Urothelium cell line (cell line): ENCODE results near the gene PLA2G12B.
"Not testable (repeated sequence)": the region's sequence is repeated elsewhere in the genome, so short reads cannot be mapped to it uniquely, and the experiment has no call there.

Source experiments
- DNase-seq: peaks from one replicate; pipeline ENCODE4 v3.0.0; 2011; ENCODE audit warnings: low spot score, mixed read lengths
- FAIRE-seq: peaks from 2 replicates; lab custom pipeline; 2011; peaks lifted over from hg19 to GRCh38; lab: Jason Lieb, UNC

The PLA2G12B gene, protein sequence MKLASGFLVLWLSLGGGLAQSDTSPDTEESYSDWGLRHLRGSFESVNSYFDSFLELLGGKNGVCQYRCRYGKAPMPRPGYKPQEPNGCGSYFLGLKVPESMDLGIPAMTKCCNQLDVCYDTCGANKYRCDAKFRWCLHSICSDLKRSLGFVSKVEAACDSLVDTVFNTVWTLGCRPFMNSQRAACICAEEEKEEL

DNA sequence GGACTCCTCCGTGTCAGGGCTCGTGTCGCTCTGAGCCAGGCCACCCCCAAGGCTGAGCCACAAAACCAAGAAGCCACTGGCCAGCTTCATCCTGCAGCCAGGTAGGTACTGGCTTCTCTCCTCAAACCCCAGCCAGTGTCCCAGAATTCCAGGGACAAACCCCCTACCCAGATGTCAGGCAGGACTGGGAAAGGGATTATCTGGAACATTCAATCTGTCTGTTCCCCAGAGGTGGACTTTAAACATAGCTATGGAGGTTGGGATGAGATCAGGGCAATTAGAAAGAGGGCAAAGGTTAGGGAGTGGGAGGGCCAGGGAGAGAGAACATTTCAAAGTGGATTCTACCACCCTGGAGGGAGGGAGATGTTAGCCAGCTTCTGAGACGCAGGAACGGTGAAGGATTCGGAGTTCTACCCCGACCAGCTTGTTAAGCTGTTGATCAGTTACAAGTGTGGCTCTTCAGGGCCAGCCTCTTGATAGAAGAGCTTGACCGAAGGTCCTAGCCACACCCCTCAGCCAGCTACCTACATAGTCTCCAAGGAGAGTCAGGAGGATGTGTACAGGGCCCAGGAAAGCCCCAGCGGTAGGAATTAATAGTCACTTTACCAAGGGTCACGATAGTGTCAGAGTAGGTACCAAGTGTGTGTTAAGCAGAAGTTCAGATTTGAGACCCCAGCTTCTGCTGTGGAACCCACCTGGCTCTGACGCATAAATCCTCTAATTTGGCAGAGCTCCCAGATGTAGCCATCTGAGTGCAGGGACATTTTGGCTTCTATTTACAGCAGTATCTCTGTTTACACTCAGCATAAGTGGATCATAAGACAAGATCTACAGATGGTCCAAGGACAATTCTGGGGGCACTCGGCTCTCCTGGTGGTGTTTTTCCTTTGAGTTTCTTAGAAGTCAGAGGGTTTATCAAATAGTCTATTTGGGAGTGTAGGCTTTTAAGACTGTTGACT is at the start of gene PLA2G12B:
PLA2G12B (minus strand) TSS at position 211 of the 959 bp plus-strand sequence; CDS start at position 90, 121 bp downstream.
- FAIRE-seq (no peak), DNase-seq (no peak)

DNA sequence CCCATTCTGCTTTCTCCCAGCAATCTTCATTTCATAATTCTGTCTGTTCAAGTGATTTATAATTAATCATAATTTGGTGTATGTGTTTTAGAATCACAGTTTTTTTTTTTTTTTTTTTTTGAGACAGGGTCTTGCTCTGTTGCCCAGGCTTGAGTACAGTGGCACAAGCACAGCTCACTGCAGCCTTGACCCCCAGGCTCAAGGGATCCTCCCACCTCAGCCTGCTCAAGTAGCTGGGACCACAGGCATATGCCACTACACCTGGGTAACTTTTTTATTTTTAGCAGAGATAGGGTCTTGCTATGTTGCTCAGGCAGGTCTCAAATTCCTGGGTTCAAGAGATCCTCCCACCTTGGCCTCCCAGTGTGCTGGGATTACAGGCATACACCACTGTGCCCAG is 49.2 kb upstream of the PLA2G12B start:
- DNase-seq = no peak
- FAIRE-seq = no peak

DNA sequence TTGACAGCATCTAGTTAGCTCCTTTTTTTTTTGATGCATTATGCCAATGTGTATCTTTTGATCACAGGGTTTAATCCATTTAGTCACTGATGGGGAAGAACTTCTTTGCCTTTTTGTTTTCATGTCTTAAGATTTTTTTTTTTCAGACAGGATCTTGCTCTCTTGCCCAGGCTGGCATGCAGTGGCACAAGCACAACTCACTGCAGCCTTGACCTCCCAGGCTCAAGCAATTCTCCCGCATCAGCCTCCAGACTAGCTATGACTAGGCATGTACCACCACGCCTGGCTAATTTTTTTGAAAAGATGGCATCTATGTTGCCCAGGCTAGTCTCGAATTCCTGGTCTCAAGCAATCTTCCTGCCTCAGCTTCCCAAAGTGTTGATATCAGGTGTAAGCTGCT is 46.4 kb upstream of the PLA2G12B start:
- no peak for FAIRE-seq
- DNase-seq = no peak

DNA sequence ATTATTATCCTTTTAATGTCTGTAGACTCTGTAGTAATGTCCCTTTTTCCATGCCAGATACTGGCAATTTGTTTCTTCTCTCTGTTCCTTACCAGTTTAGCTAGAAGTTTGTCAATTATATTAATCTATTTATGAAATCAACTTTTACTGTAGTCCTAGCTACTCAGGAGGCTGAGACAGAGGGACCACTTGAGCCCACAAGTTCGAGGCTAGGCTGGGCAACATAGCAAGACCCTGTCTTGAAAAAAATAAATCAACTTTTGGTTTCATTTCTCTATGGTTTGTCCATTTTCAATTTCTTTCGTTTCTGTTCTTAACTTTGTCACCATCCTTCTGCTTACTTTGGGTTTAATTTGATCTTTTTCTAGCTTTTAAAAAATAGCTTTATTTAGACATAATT is 42.5 kb upstream of the PLA2G12B start:
- no peak for DNase-seq
- FAIRE-seq = no peak

DNA sequence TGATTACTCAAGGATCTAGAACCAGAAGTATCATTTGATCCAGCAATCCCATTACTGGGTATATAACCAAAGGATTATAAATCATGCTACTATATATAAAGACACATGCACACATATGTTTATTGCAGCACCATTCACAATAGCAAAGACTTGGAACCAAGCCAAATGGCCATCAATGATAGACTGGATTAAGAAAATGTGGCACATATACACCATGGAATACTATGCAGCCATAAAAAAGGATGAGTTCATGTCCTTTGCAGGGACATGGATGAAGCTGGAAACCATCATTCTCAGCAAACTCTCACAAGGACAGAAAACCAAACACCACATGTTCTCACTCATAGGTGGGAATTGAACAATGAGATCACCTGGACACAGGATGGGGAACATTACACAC is 40.9 kb upstream of the PLA2G12B start:
- DNase-seq, FAIRE-seq: not testable (repeated sequence)

DNA sequence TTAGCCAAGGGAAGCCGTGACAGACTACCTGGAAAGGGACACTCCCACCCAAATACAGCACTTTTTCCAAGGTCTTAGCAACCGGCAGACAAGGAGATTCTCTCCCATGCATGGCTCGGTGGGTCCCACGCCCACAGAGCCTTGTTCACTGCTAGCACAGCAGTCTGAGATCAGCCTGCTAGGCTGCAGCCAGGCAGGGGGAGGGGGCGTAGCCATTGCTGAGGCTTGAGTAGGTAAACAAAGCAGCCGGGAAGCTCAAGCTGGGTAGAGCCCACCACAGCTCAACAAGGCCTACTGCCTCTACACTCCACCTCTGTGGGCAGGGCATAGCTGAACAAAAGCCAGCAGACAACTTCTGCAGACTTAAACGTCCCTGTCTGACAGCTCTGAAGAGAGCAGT is 35.2 kb upstream of the PLA2G12B start:
- not testable (repeated sequence) for FAIRE-seq, DNase-seq

DNA sequence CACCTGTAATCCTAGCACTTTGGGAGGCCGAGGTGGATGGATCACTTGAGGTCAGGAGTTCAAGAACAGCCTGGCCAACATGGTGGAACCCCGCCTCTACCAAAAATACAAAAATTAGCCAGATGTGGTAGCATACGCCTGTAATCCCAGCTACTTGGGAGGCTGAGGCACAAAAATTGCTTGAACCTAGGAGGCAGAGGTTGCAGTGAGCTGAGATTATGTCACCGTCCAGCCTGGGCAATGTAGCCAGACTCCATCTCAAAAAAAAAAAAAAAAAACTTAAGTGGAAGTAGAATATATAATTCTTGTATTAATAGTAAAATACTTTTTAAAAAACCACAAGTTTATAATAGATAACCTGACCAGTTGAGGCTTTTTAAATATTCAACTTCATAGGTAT is 30.0 kb upstream of the PLA2G12B start:
- FAIRE-seq, DNase-seq: not testable (repeated sequence)

DNA sequence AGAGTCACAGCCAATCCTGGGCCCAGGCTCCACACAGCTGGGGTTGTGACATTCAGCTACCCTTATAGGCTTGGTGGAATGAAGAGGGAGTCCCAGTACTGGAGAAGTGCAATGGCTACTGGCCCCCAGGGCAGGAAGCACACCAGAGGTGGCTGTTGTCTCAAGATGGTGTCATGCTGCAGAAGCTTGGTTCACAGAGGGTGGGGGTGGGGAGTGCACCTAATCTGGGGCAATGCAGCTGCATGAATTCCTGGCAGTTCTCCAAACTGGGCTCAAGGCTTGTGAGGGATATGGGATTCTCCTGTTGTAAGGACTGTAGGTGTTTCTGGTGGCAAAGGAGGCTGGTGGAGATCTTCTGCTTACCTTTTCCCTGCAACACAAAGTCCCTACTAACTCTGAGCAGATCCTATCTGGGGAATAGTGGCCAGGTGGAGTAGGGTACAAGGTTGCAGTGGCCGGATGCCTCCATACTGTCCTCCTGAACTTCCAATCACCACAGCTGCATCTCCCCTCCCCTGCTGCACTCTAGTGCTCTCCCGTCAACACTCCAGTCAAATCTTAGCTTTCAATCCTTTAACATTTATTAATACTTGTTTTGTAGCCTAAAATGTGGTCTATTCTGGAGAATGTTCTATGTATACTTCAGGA is 27.4 kb upstream of the PLA2G12B start:
- DNase-seq (no peak), FAIRE-seq (peak; percentile 84)

DNA sequence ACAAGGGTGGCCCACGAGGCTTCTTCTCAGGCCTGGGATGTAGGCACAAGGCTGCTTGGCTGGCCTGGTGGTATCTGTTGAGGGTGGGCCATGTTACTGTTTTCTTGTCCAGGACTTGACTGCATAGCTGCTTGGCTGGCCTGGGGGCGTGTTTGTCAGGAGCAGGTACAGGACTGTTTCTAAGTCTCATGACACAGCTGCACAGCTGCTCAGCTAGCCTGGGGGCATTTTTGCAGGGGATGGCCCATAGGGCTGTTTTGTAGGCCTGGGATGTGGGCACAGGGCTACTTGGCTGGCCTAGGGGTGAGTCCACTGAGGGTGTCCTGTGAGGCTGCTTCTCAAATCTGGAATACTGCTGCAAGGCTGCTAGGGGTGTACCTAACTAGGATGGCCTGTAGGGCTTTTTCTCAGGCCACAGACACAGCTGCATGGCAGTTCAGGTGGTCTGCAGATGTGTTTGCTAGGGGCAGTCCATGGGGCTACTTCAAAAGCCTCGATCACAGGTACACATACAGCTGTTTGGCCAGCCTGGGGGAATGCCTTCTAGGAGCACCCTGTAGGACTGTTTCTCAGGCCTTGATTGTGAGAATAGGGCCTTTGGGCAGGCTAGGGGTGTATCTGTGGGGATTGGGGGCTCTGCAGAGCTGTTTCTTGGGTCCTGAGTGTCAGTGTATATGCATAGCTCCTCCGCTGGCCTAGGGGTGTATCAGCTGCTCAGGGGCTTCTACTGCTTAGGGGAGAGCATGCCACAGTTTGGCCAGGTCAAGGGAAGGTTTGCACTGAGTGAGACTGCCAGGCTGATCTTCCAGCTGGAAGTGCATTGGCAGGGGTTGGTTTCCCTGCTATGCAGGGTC is 26.6 kb upstream of the PLA2G12B start:
- FAIRE-seq (peak; percentile 17), DNase-seq (no peak)

DNA sequence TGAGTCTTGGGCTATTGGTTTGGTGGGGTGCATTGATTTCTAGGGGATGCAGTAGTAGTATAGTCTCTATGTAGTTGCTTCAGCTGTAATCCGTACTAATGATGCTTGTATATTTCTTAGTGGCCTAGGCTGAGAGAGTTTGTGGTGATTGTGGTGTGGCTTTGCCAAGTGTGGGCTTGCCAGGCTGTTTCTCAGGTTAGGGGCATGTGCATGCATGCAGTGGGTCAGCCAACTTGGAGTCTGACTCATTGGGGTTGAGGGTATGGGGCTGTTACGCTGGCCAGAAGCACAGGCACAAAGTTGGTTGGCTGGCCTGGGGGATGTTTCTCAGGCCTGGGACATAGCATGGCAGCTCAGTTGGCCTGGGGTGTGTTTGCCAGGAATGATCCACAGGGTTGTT is 25.7 kb upstream of the PLA2G12B start:
- DNase-seq (no peak), FAIRE-seq (peak; percentile 56)

DNA sequence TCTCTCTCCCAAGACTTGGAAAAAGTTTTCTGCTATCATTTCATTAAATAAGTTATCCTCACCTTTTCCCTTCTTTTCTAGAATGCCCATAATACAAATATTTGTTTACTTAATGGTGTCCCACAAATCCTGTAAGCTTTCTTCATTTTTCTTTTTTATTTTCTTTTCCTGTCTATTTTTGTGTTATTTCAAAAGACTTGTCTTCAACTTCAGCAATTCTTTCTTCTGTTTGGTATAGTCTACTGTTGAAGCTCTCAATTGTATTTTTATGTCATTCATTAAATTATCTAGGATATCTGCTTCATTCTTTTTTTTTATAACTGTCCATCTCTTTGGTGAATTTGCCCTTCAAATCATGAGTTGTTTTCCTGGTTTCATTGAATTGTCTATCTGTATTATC is 25.1 kb upstream of the PLA2G12B start:
- no peak for DNase-seq
- FAIRE-seq = no peak

DNA sequence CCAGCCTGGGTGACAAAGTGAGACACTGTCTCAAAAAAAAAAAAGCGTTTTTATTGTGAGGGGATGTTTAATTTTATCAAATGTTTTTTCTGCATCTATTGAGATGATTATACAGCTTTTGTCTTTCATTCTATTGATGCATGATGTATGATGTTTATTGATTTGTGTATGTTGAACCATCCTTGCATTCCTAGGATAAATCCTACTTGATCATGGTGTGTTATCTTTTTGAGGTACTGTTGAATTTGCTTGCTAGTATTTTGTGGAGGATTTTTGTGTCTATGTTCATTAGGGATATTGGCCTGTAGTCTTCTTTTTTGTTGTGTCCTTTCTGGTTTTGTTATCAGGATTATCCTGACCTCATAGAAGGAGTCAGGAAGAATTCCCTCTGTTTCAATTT is 22.3 kb upstream of the PLA2G12B start:
- DNase-seq (no peak), FAIRE-seq (no peak)

DNA sequence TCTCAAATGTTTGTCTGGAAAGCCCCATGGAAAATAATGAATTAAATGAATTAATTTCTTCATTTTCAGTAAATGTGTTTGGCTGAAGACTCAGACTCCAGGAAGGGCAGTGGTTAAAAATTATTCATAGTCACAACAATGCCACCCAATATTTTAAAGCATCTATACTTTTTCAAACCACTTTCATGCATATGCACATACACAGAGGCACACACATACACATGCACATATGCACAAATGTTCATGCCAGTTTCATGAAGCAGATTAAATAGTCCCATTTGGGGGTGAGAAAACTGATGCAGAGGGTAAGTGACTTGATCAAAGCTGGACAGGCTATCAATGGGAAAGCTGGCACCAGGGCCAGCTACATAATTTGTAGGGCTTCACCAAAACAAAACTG is 1.4 kb upstream of the PLA2G12B start:
- no peak for FAIRE-seq
- no peak for DNase-seq

DNA sequence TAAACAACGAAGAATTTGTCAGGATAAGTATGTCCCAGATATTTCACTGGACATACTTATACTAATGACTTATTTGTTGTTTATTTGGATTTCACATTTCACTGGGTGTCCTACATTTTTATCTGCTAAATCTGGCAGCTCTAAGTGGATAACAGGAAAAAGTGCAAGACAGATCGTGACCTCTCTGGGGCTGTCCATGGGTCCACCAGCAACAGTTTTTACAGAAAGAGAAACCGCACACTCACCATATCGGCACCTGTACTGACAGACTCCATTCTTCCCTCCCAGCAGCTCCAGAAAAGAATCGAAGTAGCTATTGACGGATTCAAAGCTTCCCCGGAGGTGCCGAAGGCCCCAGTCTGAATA is 393 bp downstream of the PLA2G12B start:
- no peak for DNase-seq
- no peak for FAIRE-seq

DNA sequence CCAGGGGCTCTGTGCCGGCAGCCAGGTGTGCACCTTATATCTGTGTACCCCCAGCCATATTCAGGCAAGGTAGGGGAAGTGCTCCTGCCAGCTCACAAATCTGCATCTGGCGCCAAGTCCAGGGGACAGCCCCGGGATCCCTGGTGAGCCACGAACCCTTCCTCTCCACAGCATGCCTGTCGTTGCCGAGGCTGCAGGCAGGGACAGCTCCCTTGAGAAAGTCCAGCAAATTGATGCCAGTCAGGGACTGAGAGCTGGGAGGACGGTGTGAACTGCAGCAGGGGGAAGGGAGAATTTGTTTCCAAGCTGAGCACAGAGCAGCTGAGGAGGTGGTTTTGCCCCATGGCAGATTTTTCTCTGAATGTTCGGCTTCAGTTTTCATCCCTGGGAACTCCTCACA is 919 bp downstream of the PLA2G12B start:
- FAIRE-seq (no peak), DNase-seq (no peak)

DNA sequence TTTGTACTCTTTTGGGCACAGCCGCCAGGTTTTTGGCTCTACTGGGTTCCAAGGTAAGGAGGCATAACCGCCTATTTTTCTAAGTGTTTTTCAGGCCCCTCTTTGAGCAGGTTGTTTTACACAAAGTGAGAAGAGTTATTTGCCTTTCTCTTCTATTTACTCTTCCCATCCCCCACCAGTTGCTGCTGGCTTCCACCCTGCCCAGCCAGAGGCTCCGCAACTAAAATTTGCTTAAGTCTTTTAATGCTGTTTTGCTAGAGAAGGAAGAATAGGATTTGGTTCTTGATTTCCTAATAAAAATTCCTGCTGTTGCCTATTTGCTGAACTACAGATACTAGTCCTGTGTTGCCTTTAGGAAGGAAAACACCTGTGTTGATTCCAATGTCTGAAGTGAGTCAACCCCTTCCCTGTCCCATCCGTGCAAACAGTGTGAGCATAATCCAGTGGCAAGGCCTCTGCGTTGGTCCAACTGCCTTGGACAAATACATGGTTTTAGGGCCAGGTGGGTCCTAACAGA is 1.9 kb downstream of the PLA2G12B start:
- FAIRE-seq (no peak), DNase-seq (no peak)

DNA sequence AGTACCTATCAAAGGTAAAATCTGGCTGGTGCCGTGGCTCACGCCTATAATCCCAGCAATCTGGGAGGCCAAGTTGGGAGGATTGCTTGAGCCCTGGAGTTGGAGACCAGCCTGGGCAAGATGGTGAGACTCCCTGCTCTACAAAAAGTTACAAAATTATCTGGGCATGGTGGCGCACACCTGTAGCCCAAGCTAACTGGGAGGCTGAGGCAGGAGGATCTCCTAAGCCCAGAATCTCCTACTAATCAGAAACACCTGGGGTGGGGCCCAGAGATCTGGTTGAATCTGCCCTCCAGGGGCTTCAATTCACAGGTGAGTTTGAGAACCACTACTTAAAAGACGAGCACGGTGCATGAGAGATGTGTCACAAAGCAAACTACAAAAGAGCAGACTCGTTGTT is 2.4 kb downstream of the PLA2G12B start:
- FAIRE-seq = no peak
- DNase-seq = no peak

DNA sequence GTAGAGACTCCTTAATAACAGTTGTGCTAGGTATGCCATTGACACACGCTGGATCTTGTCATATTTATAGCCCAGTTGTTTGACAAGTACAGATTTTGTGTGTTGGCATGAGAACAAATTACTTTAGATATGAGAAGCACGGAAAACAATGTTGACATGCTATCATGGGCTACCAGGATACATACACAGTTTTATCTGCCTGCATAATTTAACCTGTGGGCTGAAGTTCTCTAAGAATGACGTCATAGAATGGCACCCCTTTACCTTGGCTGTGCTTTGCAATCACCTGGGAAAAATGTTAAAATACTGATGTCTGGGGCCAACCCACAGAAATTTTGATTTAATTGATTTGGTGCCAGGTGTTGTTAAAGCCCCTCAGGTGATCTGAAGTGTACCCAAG is 2.8 kb downstream of the PLA2G12B start:
- FAIRE-seq (no peak), DNase-seq (no peak)

DNA sequence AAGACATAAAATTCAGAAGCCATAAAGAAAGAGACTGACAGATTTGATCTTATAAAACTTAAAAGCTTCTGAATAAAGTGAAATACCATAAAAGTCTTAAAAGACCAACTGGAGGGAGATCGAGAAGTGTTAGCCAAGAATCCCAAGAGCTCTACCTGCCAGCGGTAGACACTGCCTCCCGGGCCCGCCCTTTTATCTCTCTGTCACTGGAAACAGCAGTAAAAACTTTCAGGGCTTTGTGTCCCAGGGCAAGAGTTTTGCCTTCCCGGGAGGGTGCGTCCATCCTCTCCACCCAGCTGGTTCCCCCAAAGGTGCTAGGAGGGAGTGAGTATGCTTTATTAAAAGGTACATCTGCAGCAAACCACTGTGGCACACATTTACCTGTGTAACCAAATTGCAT is 5.8 kb downstream of the PLA2G12B start:
- FAIRE-seq (no peak), DNase-seq (no peak)

DNA sequence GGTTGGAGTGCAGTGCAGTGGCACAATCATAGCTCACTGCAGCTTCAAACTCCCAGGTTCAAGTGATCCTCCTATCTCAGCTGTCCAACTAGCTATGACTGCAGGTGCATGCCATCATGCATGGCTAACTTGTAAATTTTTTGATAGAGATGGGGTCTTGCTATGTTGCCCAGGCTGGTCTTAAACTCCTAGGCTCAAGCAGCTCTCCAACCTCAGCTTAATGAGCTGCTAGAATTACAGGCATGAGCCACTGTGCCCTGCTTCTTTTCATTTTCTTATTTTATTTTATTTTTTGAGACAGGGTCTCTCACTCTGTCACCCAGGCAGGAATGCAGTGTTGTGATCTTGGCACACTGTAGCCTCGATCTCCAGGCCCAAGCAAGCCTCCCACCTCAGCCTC is 7.6 kb downstream of the PLA2G12B start:
- FAIRE-seq (no peak), DNase-seq (no peak)
